Glutamatergic neuron (in vitro differentiated cells): ENCODE data around the gene RFX2. TPM values are rescaled to one million over a fixed set of nuclear protein-coding genes. Genes with fewer than 3 reads are reported as not detected.

ENCODE experiments used
- DNase-seq: peaks from one replicate; pipeline ENCODE4 v3.0.0; 2022
- H3K27ac Mint-ChIP-seq: one replicate; pipeline ENCODE4 v1.8.0; 2020; ENCODE audit warnings: mild to moderate bottlenecking, mixed read lengths, inconsistent platforms; ENCODE audit not compliant: unreplicated experiment
- H3K27me3 Mint-ChIP-seq: one replicate; pipeline ENCODE4 v1.8.0; 2020; ENCODE audit warnings: mild to moderate bottlenecking, moderate library complexity, mixed read lengths, inconsistent platforms; ENCODE audit not compliant: unreplicated experiment
- H3K36me3 Mint-ChIP-seq: one replicate; pipeline ENCODE4 v1.8.0; 2020; ENCODE audit warnings: mild to moderate bottlenecking, mixed read lengths, inconsistent platforms; ENCODE audit not compliant: unreplicated experiment
- H3K4me1 Mint-ChIP-seq: one replicate; pipeline ENCODE4 v1.8.0; 2020; ENCODE audit warnings: mild to moderate bottlenecking, low read depth, mixed read lengths, inconsistent platforms; ENCODE audit not compliant: unreplicated experiment
- H3K4me3 Mint-ChIP-seq: one replicate; pipeline ENCODE4 v1.8.0; 2020; ENCODE audit warnings: mild to moderate bottlenecking, mixed read lengths, inconsistent platforms; ENCODE audit not compliant: unreplicated experiment
- H3K9me3 Mint-ChIP-seq: one replicate; pipeline ENCODE4 v1.8.0; 2020; ENCODE audit warnings: mild to moderate bottlenecking, moderate library complexity, mixed read lengths, inconsistent platforms; ENCODE audit not compliant: unreplicated experiment
- total RNA-seq: library from RNA; stranded (reverse); fragmentation: NEBNext Ultra II Directional; extraction: Animal tissue kit (Norgen Biotek cat#: 25700); gene quantifications from one replicate; pipeline ENCODE4 v1.2.1, GENCODE V29; 2021; ENCODE audit not compliant: unreplicated experiment
- TF ChIP-seq, protein P1 (sequence below): fragments of 200-600 bp; sonication (generic); IDR thresholded peaks from one replicate; pipeline ENCODE4 v1.5.0; 2021; ENCODE audit not compliant: partially characterized antibody, unreplicated experiment

RFX2 gene
- total RNA-seq, 1 donor from 2014 or later, result 4.3 TPM

GRCh38 chr19:5997371-5997770, 112.9 kb downstream of the RFX2 start:
- Mint-ChIP-seq H3K27ac (no peak overlapping the region), H3K36me3 (no peaks in the 10 kb centered on the region), H3K4me3 (no peak overlapping the region), H3K4me1 (peaks cover 9% of the 10 kb centered on the region), H3K27me3 (peaks cover 5% of the 10 kb centered on the region), H3K9me3 (peaks cover 2% of the 10 kb centered on the region)
- peak; percentile 60 for DNase-seq
- TF ChIP-seq, protein P1, sequence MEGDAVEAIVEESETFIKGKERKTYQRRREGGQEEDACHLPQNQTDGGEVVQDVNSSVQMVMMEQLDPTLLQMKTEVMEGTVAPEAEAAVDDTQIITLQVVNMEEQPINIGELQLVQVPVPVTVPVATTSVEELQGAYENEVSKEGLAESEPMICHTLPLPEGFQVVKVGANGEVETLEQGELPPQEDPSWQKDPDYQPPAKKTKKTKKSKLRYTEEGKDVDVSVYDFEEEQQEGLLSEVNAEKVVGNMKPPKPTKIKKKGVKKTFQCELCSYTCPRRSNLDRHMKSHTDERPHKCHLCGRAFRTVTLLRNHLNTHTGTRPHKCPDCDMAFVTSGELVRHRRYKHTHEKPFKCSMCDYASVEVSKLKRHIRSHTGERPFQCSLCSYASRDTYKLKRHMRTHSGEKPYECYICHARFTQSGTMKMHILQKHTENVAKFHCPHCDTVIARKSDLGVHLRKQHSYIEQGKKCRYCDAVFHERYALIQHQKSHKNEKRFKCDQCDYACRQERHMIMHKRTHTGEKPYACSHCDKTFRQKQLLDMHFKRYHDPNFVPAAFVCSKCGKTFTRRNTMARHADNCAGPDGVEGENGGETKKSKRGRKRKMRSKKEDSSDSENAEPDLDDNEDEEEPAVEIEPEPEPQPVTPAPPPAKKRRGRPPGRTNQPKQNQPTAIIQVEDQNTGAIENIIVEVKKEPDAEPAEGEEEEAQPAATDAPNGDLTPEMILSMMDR, result no peak

GRCh38 chr19:5996623-5997320, 113.5 kb downstream of the RFX2 start:
- no peaks in the 10 kb centered on the region for H3K9me3 Mint-ChIP-seq
- TF ChIP-seq, protein P1, result no peak
- peaks cover 9% of the 10 kb centered on the region for H3K4me1 Mint-ChIP-seq
- DNase-seq, result no peak
- H3K4me3 Mint-ChIP-seq, result no peak overlapping the region
- no peak overlapping the region for H3K27ac Mint-ChIP-seq
- H3K36me3 Mint-ChIP-seq, result no peaks in the 10 kb centered on the region
- H3K27me3 Mint-ChIP-seq, result peaks cover 5% of the 10 kb centered on the region

DNA sequence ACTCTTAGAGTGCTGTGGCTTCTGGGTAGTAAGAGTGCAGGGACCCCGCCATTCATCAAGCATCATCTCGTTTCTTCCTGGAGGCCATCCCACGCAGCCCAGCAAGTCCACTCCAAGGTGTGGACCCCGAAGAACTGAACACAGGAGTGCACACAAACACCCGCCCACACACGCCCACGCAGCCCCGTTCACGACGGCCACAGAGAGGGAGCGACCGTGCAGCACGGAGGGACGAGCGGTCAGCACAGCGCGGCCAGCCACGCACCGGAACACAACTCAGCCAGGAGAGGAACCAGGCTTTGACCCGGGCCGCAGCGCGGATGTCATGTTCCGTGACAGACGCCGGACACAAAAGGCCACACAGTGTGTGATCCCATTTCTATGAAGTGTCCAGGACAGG, 114.2 kb downstream of the RFX2 start:
- TF ChIP-seq, protein P1, result no peak
- H3K27me3 Mint-ChIP-seq, result peaks cover 5% of the 10 kb centered on the region
- H3K9me3 Mint-ChIP-seq, result no peaks in the 10 kb centered on the region
- no peaks in the 10 kb centered on the region for H3K36me3 Mint-ChIP-seq
- H3K4me3 Mint-ChIP-seq, result no peak overlapping the region
- no peak for DNase-seq
- H3K27ac Mint-ChIP-seq, result no peak overlapping the region
- H3K4me1 Mint-ChIP-seq, result peaks cover 9% of the 10 kb centered on the region

DNA sequence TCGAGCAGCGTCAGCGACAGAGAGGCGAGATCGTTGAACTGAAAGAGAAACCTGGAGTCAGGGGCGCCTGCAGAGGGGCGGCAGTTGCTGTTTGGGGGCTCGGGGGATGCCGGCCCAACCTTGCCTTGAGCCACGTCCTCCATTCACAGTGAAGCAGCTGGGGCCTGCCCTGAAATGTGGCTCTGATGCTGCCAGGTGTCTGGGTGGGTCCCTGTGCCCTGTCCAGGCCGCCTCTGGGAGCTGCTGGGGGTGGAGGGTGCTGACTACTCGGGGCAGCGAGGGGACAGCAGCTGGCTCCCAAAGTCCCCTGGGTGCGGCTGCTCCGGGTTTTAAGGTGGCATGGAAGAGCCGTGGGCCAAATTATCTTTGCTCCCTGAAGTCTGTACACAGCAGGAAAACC, 114.7 kb downstream of the RFX2 start:
- Mint-ChIP-seq H3K27me3 (peaks cover 5% of the 10 kb centered on the region), H3K4me3 (no peak overlapping the region), H3K4me1 (peaks cover 9% of the 10 kb centered on the region), H3K9me3 (no peaks in the 10 kb centered on the region), H3K36me3 (no peaks in the 10 kb centered on the region), H3K27ac (no peak overlapping the region)
- DNase-seq, result no peak
- TF ChIP-seq, protein P1, result no peak

DNA sequence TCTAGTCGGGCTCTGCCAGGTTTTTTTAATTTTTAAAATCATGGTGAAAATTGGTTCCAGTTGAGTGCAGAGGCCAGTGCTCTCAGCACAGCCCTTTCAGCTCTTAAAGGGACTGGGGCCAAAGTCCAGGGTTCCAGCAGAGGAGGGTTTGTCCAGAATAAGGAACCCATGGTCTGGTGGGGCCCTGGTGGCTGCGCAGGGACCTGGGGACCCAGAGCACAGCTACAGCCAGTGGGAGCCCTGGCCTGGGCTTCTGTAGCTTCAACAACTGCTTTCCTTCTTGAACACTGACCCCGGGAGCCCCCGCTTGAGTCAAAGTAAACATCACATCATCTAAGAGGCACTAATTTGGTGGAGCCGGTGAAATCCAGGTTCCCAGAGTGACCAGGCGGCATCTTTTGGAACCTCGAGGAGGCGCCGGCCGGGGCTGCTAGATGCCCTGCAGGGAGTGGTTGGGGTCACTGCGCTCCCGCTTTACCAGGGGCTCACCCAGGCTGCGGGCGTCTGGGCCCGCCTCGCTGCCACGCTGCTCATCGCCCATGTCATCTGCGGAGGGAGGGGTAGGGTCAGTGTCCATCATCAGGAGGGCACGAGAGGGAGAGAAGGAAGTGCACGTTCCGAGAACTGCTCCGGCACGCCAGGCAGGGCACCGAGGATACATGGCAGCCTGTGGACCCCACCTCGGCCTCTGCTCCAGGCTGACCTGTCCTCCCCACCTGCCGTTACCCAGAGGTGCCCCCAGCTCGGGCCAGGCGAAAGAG, 115.7 kb downstream of the RFX2 start:
- no peak overlapping the region for H3K4me3 Mint-ChIP-seq
- DNase-seq, result no peak
- no peaks in the 10 kb centered on the region for H3K9me3 Mint-ChIP-seq
- H3K27me3 Mint-ChIP-seq, result peaks cover 5% of the 10 kb centered on the region
- no peaks in the 10 kb centered on the region for H3K36me3 Mint-ChIP-seq
- TF ChIP-seq, protein P1, result no peak
- H3K27ac Mint-ChIP-seq, result no peak overlapping the region
- H3K4me1 Mint-ChIP-seq, result peaks cover 9% of the 10 kb centered on the region
